ENCODE results near the gene PRKD3. TPM values are rescaled to one million over a fixed set of nuclear protein-coding genes. Genes with fewer than 3 reads are reported as not detected.

The PRKD3 gene
- total and polyA plus RNA-seq, 2 of the 13 experiments (the other 11 are each of a cell fraction or from before 2014, with no cell fraction given): 11.6 to 38.4 TPM

DNA sequence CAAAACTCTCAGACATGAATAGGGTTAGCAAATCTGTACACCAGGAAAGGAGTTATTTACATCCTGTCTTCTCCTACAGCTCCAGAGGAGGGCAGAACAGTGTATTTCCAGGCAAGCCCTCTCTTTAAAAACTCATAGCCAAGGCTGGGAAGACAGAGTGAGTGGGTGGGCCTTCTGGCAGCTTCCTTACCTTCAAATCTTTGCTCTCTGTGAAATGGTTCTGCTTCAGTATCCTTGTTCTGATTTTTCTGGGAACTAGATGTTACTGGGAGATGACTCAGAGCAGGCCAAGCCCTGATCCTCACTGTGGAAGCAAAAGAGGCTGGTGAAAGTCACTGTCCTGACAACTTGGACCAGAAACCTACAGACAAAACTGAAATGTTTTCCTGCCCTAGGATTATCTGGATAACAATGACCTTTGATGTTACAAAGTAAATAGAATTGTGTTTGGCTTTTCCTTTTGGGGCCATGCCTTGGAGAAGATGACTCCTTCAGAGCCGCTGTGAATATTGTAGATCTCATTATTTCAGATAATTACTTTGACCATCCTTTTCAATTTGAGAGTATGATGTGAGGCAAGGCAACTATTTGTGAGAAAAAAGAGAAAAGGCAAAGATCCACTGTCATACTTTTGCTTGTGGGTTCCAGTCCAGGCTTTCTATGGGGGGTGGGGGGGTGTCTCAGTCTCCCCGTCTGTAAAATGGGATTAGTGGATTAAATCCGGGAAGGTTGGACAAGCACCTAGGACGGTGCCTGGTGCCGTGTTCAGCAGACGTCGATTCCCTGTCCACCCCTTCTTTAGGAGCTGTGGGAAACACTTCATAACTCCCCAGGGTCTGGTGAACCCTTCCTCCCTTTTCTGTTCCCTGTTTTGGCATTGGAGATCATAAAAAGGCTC lies 19.2 kb upstream of the PRKD3 start (continued):
- TF ChIP-seq IRX3 (CRISPR knock-in tag; IDR thresholded peaks at IDR 0.05; ENCODE audit: borderline replicate concordance, low read depth) (no peak), FOXM1 (CRISPR knock-in tag; IDR thresholded peaks at IDR 0.05) (no peak), PHF20 (CRISPR knock-in tag; IDR thresholded peaks at IDR 0.05) (no peak), FOXK2 (IDR thresholded peaks at IDR 0.05) (no peak), CBX1 (IDR thresholded peaks at IDR 0.05; ENCODE audit: low read depth) (no peak), HNRNPK (IDR thresholded peaks at IDR 0.05; ENCODE audit: low read depth, low read length, poor library complexity, severe bottlenecking) (no peak), NCOA1 (CRISPR knock-in tag; IDR thresholded peaks at IDR 0.05) (no peak), POLR2AphosphoS5 (IDR thresholded peaks at IDR 0.05; ENCODE audit: low read depth, low read length) (no peak), ASH2L (IDR thresholded peaks at IDR 0.05; ENCODE audit: insufficient read length, low read depth, low read length) (peak; percentile 24), ZNF788 (CRISPR knock-in tag; IDR thresholded peaks at IDR 0.05; ENCODE audit: borderline replicate concordance) (no peak), CREB1 (IDR thresholded peaks at IDR 0.05) (no peak), CREB1 (CRISPR knock-in tag; IDR thresholded peaks at IDR 0.05) (no peak), SUZ12 (IDR thresholded peaks at IDR 0.05; ENCODE audit: low read depth, low read length) (no peak), THAP11 (CRISPR knock-in tag; IDR thresholded peaks at IDR 0.05) (peak; percentile 22; the same call in 1 of the 2 replicates), ZNF841 (CRISPR knock-in tag; IDR thresholded peaks at IDR 0.05; ENCODE audit: borderline replicate concordance) (no peak), ZNF564 (CRISPR knock-in tag; IDR thresholded peaks at IDR 0.05) (no peak), ZSCAN9 (CRISPR knock-in tag; IDR thresholded peaks at IDR 0.05; ENCODE audit: borderline replicate concordance) (no peak), LCORL (IDR thresholded peaks at IDR 0.05) (no peak), LCORL (CRISPR knock-in tag; IDR thresholded peaks at IDR 0.05) (0 out of 2 replicates have a peak, but pooled peaks have one; percentile 31), ZNF605 (CRISPR knock-in tag; IDR thresholded peaks at IDR 0.05) (no peak), ZNF816 (CRISPR knock-in tag; IDR thresholded peaks at IDR 0.05; ENCODE audit: borderline replicate concordance) (no peak), PAF1 (CRISPR knock-in tag; IDR thresholded peaks at IDR 0.05) (no peak), ZNF331 (CRISPR knock-in tag; IDR thresholded peaks at IDR 0.05) (no peak), SAP130 (CRISPR knock-in tag; IDR thresholded peaks at IDR 0.05; ENCODE audit: low read depth) (0 out of 2 replicates have a peak, but pooled peaks have one; percentile 8), ELF1 (CRISPR knock-in tag; IDR thresholded peaks at IDR 0.05) (0 out of 2 replicates have a peak, but pooled peaks have one; percentile 23), SP140L (CRISPR knock-in tag; IDR thresholded peaks at IDR 0.05; ENCODE audit: borderline replicate concordance) (no peak)
- TF ChIP-seq, protein P1, sequence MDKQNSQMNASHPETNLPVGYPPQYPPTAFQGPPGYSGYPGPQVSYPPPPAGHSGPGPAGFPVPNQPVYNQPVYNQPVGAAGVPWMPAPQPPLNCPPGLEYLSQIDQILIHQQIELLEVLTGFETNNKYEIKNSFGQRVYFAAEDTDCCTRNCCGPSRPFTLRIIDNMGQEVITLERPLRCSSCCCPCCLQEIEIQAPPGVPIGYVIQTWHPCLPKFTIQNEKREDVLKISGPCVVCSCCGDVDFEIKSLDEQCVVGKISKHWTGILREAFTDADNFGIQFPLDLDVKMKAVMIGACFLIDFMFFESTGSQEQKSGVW (CRISPR knock-in tag; IDR thresholded peaks at IDR 0.05; ENCODE audit: borderline replicate concordance): no peak
- TF ChIP-seq, protein P2, sequence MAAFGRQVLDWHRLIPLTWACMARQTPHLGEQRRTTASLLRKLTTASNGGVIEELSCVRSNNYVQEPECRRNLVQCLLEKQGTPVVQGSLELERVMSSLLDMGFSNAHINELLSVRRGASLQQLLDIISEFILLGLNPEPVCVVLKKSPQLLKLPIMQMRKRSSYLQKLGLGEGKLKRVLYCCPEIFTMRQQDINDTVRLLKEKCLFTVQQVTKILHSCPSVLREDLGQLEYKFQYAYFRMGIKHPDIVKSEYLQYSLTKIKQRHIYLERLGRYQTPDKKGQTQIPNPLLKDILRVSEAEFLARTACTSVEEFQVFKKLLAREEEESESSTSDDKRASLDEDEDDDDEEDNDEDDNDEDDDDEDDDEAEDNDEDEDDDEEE (CRISPR knock-in tag; IDR thresholded peaks at IDR 0.05): no peak
- TF ChIP-seq, protein P3, sequence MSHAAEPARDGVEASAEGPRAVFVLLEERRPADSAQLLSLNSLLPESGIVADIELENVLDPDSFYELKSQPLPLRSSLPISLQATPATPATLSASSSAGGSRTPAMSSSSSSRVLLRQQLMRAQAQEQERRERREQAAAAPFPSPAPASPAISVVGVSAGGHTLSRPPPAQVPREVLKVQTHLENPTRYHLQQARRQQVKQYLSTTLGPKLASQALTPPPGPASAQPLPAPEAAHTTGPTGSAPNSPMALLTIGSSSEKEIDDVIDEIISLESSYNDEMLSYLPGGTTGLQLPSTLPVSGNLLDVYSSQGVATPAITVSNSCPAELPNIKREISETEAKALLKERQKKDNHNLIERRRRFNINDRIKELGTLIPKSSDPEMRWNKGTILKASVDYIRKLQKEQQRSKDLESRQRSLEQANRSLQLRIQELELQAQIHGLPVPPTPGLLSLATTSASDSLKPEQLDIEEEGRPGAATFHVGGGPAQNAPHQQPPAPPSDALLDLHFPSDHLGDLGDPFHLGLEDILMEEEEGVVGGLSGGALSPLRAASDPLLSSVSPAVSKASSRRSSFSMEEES (CRISPR knock-in tag; IDR thresholded peaks at IDR 0.05): no peak
- TF ChIP-seq, protein P4, sequence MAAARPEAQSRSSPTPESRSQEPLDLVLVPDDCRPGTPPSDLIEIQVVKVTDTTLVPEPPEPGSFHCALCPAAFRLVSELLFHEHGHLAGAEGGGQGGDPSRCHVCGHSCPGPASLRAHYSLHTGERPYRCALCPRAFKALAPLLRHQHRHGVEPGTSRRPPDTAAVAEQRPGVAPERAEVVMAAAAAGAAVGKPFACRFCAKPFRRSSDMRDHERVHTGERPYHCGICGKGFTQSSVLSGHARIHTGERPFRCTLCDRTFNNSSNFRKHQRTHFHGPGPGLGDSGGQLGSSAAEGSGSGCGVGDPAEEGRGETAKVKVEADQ (CRISPR knock-in tag; IDR thresholded peaks at IDR 0.05; ENCODE audit: borderline replicate concordance): no peak
